Stimulated activated CD8-positive, alpha-beta memory T cell treated with anti-CD3 and anti-CD28 coated beads, Interleukin-15, amount 100 ng/mL, for 24 hours (primary cell): ENCODE results near the gene WSCD1.

Source experiments
- DNase-seq: peaks from one replicate; pipeline ENCODE4 v3.0.0-alpha.2; 2020; ENCODE audit warnings: low read depth

WSCD1 gene

DNA sequence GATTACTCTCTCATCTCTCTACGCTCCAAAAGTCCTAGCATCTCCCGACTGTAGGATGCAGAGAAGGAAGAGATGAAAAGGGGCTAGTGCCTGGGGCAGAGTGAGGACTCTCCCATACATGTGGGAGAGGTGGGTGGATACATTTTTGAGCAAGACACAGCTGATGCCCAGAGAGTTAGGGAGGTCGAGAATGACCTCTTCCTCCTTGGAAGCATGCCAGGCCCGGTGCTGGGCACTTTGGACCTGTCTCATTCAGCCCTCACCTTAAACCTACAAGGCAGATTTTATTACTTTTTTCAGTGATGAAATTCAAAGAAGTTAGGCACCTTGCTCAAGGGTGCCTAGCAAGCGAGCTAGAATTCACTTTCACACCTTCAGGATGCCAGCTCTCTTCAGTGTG lies 38.2 kb downstream of the WSCD1 start:
- no peak for DNase-seq

DNA sequence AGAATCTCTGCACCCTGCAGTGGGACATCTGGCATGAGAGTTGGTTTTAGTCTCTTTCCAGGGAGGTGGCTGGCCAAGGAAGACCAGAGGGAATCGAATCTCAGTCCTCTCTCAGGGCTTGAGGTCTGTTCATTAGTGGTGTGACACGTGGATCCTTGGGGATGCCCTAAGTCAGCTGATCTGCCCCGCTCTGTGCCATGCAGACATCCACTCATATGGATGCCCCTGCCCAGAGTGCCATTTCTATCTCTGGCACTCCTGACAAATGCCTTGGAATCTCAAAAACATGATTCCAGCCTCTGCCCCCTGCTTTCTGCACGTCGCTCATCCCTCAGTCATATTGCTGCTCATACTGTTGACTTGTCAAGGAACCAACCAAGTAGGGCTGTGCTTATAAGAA lies 38.8 kb downstream of the WSCD1 start:
- no peak for DNase-seq

DNA sequence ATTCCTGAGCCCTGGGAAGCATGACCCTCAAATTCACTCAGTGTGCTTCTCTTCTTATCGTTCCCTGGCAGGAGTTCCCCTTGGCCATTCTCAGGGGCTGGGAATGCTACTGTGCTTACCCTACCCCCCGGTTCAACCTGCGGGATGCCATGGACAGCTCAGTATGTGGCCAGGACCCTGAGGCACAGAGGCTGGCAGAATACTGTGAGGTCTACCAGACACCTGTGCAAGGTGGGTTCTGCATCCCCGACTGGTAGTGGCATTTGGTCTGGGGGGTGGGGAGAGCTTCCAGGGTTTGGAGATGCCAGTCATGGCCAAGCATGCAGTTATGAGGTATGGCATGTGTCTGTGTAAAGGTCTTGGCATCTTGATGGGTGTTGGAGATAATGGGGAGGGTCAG lies 39.4 kb downstream of the WSCD1 start:
- DNase-seq: no peak

- no peak for DNase-seq
Observed at GRCh38 chr17:6110088-6110487, 39.9 kb downstream of the WSCD1 start.

DNA sequence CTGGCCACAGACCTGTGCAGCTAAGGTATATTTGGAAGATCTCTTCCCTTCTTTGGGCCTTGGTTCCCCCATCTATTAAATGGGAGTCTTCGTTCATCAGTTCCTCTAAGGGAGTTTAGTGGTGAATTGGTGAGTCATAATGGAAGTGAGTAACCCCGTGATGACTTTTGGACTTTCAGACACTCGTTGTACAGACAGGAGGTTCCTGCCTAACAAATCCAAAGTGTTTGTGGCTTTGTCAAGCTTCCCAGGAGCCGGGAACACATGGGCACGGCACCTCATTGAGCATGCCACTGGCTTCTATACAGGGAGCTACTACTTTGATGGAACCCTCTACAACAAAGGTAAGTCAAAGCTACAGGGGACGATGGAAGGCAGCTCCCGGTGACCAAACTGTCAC lies 40.4 kb downstream of the WSCD1 start:
- DNase-seq: no peak

DNA sequence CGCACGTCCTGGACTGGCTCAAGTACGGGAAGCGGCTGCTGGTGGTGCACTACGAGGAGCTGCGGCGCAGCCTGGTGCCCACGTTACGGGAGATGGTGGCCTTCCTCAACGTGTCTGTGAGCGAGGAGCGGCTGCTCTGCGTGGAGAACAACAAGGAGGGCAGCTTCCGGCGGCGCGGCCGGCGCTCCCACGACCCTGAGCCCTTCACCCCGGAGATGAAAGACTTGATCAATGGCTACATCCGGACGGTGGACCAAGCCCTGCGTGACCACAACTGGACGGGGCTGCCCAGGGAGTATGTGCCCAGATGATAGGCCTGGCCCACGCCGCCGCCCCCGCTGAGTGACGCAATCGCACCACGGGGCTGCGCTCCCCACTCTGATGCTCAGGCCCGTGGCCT lies 50.2 kb downstream of the WSCD1 start:
- DNase-seq: no peak

- no peak for DNase-seq
Observed at GRCh38 chr17:6124856-6125255, 54.7 kb downstream of the WSCD1 start.

- no peak for DNase-seq
Observed at GRCh38 chr17:6126768-6127167, 56.6 kb downstream of the WSCD1 start.

- DNase-seq: no peak
Observed at GRCh38 chr17:6134721-6135120, 64.5 kb downstream of the WSCD1 start.

DNA sequence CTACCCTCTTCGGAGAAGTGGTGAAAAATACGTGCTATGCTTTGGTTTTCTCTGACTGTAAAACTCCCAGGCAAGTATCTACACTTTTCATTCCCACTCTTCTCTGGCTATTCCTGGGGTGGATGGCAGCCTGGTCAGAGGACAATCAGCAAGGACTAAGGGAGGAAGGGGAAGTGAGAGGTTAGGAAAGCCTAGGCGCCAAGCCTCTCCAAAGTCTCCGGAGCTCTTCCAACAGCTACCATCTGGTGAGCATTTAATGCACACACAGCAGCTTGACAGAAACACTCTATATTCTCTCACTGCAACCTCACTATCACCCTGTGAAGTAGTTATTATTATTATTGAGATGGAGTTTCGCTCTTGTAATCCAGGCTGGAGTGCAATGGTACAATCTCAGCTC lies 65.1 kb downstream of the WSCD1 start:
- DNase-seq: no peak

DNA sequence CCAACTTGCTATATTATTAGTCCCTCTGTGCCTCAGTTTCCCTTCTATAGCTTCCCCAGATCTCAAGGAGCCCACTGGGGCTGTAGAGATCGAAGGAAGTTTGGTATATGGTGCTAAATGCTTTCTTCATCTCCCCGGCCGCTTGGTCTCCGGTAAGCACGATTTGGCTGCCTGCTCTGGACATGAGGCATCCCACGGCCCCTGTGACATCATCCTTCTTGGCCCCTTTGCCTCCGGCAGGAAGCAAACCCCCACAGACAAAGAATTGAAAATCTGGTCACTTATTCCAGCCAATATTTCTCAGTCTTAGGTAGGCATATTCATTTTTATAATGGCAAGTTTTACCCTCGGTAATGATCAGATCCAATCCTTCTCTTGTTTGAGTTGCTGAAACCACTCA lies 65.8 kb downstream of the WSCD1 start:
- DNase-seq: no peak

DNA sequence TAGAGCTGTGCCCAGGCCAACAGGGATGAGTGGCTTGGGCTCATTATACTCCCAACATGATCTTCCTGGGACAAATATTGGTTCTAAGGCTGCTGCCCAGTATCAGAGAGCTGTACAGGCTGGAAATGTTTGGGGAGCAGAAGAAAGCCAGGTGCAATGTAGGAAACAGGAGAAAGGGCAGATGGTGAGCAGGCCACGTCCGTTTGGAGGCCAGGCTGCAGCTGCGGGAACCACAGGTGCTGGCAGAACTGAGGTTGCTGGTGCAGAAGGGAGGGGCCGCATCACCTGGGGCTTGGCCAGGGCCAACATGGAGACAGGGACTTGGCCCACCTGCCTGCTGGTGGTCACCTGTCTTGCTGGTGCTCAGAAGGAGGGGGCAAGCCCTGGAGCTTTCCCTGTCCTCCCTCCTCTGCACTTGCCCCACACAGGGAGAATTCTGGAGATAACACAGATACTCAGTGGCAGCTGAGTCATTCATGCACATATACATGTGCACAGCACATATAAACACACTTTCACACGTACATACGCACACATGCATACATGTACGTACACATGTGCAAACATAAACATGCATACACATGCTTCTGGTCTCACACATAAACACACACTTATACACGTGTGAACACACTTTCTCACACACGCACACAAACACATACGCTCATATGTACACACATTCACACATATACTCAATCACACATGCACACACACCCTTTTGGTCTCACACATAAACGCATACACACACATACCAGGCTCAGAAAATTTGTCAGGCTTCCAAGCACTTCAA lies 67.7 kb downstream of the WSCD1 start:
- DNase-seq: no peak

DNA sequence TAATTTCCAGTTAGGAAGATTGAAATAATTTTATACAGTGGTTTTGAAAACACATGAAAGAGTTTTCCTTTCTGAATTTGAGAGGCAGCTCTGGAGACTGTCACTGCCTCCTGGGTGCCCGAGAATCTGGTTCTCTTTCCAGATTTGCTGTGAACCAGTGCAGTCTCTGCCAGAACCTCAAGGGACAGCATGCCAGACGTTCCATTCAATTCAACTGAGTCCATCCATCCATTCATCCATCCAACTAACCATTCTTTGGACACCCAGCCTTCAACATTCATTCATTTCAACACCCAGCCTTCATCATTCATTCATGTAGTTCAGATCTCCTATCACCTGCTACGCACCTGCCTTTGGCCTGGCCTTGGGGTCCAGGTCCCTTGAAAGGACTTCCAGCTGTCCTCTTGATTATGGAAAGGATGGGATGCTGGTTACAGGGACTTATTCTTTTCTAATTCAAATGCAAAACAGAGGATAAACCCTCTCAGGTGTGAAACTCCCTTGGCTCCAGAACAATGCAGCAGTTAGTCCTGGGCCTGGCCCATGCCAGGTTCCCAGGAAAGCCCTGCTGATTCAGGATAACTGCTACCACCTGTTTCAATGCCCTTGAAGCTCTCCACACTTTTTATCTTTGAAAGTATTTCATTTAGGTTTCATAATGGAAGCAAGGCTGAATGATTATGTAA lies 68.7 kb downstream of the WSCD1 start:
- DNase-seq: no peak

DNA sequence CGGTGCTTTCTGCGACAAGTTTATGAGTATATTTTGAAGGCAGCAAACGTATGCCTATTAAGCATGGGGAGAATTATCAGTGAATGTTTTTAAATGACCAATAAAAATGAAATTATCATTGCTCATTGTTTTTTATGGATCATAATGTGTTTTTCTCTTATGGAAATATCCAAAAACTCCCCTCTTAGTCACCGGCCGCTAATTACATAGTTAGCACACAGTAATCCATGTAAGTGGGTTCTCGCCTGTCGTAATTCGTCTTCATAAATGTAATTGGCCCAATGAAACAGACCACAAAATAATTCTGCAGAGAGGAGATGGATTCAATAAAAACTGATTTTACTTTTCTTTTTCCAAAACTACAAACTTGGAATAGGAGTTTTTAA lies 69.3 kb downstream of the WSCD1 start:
- no peak for DNase-seq

DNA sequence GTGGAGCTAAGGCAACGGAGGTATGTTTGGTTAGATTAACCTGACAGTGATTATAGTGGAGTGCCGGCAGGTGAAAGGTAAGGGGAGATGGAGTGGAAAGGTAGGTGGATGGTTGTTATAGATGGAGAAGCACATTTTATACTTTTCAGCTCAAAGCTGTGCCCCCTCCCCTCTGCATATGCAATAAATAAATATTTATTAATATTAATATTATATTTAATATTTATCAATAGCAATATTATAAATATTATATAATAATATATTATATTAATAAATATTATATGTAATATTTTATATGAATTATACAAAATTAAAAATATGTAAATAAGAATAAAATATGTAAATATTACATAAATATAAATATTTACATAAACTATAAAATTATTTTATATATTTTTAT lies 70.0 kb downstream of the WSCD1 start:
- no peak for DNase-seq

GRCh38 chr17:6140728-6141330 lies 70.7 kb downstream of the WSCD1 start:
- DNase-seq: no peak

DNA sequence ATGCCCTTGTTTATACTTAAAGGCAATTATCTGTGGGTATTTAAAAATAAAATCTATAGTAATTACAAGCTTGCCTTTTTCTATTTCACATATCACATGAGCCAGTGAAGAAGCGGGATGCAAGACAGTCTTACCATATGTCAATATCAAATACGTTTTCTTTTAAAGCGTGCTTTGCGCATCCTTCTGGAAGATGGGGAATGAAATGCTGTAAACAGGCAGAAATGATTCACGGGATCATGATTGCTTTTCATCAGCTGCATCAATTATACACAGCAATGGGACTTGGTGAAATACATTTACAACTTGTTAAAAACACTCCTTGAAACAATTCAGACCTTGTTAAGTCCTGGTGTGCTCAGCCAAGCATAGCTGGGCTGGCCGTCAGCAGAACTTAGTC lies 72.5 kb downstream of the WSCD1 start:
- no peak for DNase-seq

- no peak for DNase-seq
Observed at GRCh38 chr17:6145946-6146345, 75.8 kb downstream of the WSCD1 start.

- no peak for DNase-seq
Observed at GRCh38 chr17:6147042-6147441, 76.9 kb downstream of the WSCD1 start.

- DNase-seq: no peak
Observed at GRCh38 chr17:6153375-6153774, 83.2 kb downstream of the WSCD1 start.

GRCh38 chr17:6157716-6158115 lies 87.5 kb downstream of the WSCD1 start:
- DNase-seq: no peak

DNA sequence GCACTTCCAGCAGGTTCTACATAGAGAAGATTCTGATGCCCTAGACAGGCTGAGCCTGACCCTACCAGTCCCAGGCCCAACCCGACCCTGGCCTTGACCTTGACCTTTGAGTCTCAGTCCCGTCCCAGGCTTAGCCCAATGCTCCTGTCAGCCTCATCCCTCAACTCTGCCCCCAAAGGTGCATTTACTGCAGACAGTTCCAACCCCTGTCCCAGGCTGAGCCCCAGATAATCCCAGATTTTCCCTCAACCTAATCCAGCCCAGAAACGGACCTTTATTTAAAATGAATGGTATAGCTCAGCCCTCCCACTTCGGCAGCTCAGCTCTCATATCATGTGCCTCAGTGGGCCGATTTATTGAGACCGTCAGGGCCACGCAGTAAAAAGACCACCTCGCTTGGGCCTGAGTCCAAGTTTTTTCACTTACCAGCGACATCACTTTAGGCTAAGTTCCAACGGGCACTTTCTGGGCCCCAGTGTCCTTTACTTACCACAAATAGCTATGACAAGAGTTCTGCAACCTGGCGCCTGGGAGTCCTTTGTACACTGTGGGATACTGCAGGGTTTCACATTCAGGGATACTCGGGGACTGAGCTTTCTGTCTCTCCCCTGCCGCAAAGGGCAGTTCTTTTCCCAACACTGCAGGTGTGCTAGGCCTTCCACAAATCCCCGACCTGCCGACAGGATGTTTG lies 89.5 kb downstream of the WSCD1 start:
- no peak for DNase-seq

- DNase-seq: no peak
Observed at GRCh38 chr17:6160232-6160555, 90.0 kb downstream of the WSCD1 start.
